Testis (tissue), 3 donors: ENCODE data around the gene MCC. TPM values are rescaled to one million over a fixed set of nuclear protein-coding genes. Genes with fewer than 3 reads are reported as not detected.

Experiments used
- DNase-seq: peaks from one replicate; pipeline ENCODE4 v3.0.0-alpha.2; 2019
- H3K27ac ChIP-seq, 2 donors: fragments of 200-600 bp; sonication (generic); one replicate each; pipeline ENCODE4 v1.5.1; 2019
- H3K27me3 ChIP-seq: fragments of 200-600 bp; sonication (generic); one replicate; pipeline ENCODE4 v1.5.1; 2019
- H3K36me3 ChIP-seq: fragments of 200-600 bp; sonication (generic); one replicate; pipeline ENCODE4 v1.5.1; 2017; ENCODE audit warnings: low read depth; ENCODE audit errors: missing control alignments
- H3K4me1 ChIP-seq: fragments of 200-600 bp; sonication (generic); one replicate; pipeline ENCODE4 v1.5.1; 2019
- H3K4me3 ChIP-seq, 2 donors: fragments of 200-600 bp; sonication (generic); one replicate each; pipeline ENCODE4 v1.5.1; 2017 to 2019
- H3K9me3 ChIP-seq: fragments of 200-600 bp; sonication (generic); one replicate; pipeline ENCODE4 v1.5.1; 2017
- POLR2A ChIP-seq: fragments of 450-650 bp; IDR thresholded peaks from one replicate; pipeline ENCODE4 v1.6.1; 2017; ENCODE audit warnings: antibody characterized with exemption, mild to moderate bottlenecking, moderate library complexity
- WGBS, 2 donors: methylation state at CpG; one replicate each; pipeline ENCODE4 v1.1.5; 2018; 5-methylcytosine and 5-hydroxymethylcytosine counted together
- intact Hi-C: fragments of 100-400 bp; cut with DNase I; formaldehyde crosslinking; loops from one replicate; pipeline ENCODE4 v1.15.1; 2023; ENCODE audit warnings: low total_unique reads
- polyA plus RNA-seq: library from polyadenylated mRNA; stranded (reverse); fragments of 350-450 nt; fragmentation: Illumina TruSeq; extraction: RNeasy Lipid Tissue Mini Kit (QIAGEN cat#74804); gene quantifications from one replicate; pipeline ENCODE4 v1.2.3, GENCODE V29; 2014; ENCODE audit warnings: low read depth, low replicate concordance; ENCODE audit not compliant: insufficient read depth
- total RNA-seq, 2 donors: library from RNA; depleted of rRNA; stranded (reverse); fragments of >200 nt; gene quantifications; one replicate each; pipeline ENCODE4 v1.2.3, GENCODE V29; 2016
- TF ChIP-seq, protein P1 (sequence below), 3 experiments: fragments of 450-650 bp in 2 of 3; fragments of 200-600 bp in 1 of 3; sonication (generic) in 1 of 3; IDR thresholded peaks; one replicate each; pipeline ENCODE4 v1.5.1; 2016 to 2019; ENCODE audit warnings: antibody characterized with exemption in 3 of 3, mild to moderate bottlenecking in 2 of 3, moderate library complexity in 1 of 3

The MCC gene
- total and polyA plus RNA-seq, 3 donors from 2014 or later: 7.1 to 23.7 (median 21.4) TPM

DNA sequence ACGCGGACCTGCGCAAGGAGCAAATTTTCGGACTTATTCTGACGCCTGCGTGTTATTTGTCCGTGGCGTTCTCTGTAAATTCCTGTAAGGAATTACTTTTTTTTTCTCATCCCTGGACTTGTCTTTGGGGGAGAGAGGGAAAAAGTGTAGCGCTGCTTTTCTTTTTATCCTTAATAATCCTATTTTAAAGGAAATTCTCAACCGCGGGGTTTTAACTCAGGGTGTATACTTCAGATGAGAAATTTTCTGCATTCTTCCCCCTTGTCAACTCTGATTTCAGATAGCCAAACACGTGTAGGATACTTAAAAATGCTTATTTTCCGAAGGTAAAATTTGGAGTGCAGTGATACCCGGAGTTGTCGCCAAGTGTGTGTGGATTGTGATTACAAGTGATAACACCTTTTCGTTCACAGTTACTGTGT, 510.8 kb downstream of the MCC start:
- intact Hi-C loops: no loop called here
- DNase-seq: no peak

DNA sequence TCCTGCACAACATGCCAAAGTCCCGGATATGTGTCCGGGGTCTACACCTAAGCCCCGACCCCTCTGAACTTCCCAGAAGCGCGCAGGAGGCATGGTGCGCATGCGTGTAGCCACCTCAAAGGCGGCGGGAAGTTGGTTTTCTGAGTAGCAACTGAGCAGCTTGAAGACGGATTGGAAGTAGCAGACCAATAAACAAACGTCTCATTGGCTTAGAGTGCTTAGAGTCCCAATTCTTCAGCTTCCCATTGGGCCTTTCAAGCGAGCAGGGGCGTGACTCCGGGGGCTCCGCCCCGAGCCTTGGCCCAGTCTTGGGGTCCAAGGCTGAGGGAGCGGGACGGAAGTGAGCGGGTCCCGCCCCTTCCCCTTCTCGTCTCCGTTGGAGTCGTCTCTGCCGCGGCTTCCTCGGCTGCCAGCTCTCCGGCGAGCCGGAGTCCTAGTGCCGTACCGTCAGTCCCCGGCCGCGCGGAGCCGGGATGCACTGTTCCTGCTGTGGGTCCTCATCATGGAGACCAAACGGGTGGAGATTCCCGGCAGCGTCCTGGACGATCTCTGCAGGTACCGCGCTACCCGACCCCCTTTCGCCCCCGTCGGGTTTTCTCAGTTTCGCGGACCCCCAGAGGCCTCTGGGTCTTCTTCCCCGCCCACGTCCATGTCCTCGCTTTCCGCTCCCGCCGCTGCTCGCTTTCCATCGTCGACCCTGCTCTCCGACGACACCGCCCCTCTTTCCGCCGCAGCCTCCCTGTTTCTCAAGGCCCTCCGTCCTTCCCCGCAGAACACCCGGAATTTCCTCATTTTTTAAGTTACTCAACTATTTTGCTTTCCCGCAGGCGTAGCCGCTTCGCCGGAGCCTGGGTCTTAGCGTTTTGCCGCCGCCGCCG, 511.6 kb downstream of the MCC start, which contains the start of gene DCP2:
Gene DCP2, plus strand, starts transcription at position 367 of the 878 bp plus-strand sequence. Its CDS starts 136 bp downstream, at position 503.
- H3K27me3 ChIP-seq: no peaks in the 10 kb centered on the region
- H3K36me3 ChIP-seq: no peaks in the 10 kb centered on the region
- peaks cover 6% of the 10 kb centered on the region for H3K4me1 ChIP-seq
- no peaks in the 10 kb centered on the region for H3K9me3 ChIP-seq
- 0 to 1% methylated on average over 43 to 74 of the region's 75 CpGs for WGBS, 2 donors
- intact Hi-C loops: no loop called here
- peak within 1 kb of the TSS; percentile 88 to 90 for H3K27ac ChIP-seq
- DNase-seq: peak; percentile 97
- H3K4me3 ChIP-seq: peak within 1 kb of the TSS; percentile 83 to 85
- TF ChIP-seq, protein P1, sequence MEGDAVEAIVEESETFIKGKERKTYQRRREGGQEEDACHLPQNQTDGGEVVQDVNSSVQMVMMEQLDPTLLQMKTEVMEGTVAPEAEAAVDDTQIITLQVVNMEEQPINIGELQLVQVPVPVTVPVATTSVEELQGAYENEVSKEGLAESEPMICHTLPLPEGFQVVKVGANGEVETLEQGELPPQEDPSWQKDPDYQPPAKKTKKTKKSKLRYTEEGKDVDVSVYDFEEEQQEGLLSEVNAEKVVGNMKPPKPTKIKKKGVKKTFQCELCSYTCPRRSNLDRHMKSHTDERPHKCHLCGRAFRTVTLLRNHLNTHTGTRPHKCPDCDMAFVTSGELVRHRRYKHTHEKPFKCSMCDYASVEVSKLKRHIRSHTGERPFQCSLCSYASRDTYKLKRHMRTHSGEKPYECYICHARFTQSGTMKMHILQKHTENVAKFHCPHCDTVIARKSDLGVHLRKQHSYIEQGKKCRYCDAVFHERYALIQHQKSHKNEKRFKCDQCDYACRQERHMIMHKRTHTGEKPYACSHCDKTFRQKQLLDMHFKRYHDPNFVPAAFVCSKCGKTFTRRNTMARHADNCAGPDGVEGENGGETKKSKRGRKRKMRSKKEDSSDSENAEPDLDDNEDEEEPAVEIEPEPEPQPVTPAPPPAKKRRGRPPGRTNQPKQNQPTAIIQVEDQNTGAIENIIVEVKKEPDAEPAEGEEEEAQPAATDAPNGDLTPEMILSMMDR (IDR thresholded peaks at IDR 0.05): no peak
- TF ChIP-seq POLR2A: no peak

More for the DNA sequence above, 510.8 kb downstream of the MCC start:
- Histone ChIP-seq H3K36me3 (no peaks in the 10 kb centered on the region), H3K4me1 (peaks cover 6% of the 10 kb centered on the region), H3K9me3 (no peaks in the 10 kb centered on the region), H3K27me3 (no peaks in the 10 kb centered on the region), H3K27ac (peak overlapping the region; percentile 88 to 90), H3K4me3 (peak overlapping the region; percentile 83 to 85)
- TF ChIP-seq, protein P1 (IDR thresholded peaks at IDR 0.05): no peak
- no peak for TF ChIP-seq POLR2A
- WGBS, 2 donors: 0% methylated on average over 16 of the region's 16 CpGs

DNA sequence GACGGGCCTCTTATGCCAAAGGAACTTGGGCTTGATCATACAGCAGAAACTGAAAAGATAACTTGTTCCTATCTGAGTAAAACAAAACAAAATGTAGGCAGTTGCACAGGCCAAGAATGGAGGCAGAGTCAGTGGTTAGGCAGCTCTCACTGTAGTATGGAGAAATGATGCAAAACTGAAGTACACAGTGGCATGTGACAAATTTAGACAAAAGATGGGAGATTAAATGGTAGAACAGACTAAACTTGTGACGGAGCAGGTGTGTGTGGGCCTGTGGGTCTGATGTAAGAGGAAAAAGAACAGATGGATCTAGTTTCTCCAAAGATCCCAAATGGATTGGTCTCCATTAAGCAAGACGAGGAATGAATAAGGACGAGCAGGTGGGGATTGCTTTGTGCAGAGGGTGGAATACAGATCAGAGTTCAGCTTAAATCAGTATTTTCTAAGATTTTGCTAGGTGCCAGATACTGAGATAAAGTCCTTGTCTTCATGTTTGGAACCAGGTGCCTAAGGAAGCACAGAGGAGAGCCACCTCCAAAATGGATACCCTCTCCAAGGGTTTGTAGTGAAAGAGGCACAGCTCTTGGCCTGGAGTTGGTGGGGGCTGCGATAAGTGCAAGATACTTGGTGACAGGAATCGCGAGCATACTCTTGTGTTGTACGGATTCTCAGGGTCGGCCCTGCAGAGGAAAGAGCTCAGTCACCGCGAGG, 512.4 kb downstream of the MCC start:
- no peak for DNase-seq
- 14 to 27% methylated on average over 10 to 11 of the region's 11 CpGs for WGBS, 2 donors
- H3K9me3 ChIP-seq: no peaks in the 10 kb centered on the region
- peaks cover 6% of the 10 kb centered on the region for H3K4me1 ChIP-seq
- H3K27me3 ChIP-seq: no peaks in the 10 kb centered on the region
- no peak for TF ChIP-seq POLR2A
- TF ChIP-seq, protein P1 (IDR thresholded peaks at IDR 0.05): no peak
- H3K4me3 ChIP-seq: peak overlapping the region; percentile 83 to 85
- peak overlapping the region; percentile 88 to 90 for H3K27ac ChIP-seq
- intact Hi-C loops: no loop called here
- no peaks in the 10 kb centered on the region for H3K36me3 ChIP-seq

DNA sequence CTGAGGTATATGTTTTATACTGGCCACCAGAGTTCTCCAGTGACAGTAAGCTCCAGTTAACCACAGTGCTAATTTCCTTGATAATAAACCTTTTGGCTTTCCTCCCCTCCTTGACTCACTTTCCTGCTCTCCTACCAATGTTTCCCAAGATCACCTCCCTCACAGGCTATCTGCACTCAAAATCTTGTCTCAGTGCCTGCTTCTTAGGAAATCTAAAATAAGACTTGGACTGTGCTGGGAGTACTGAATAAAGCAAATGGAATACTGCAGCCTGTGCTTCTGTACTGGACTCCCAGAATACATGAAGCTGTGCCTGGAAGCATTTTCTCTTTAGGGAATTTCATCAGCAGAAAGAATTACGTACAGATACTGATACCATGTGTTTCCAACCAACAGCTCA, 513.4 kb downstream of the MCC start:
- intact Hi-C loops: no loop called here
- no peak for DNase-seq
- no peak for TF ChIP-seq POLR2A
- TF ChIP-seq, protein P1 (IDR thresholded peaks at IDR 0.05): no peak
- H3K36me3 ChIP-seq: no peaks in the 10 kb centered on the region
- H3K27me3 ChIP-seq: no peaks in the 10 kb centered on the region
- 67 to 77% methylated on average over 1 of the region's 1 CpG for WGBS, 2 donors
- peaks cover 6% of the 10 kb centered on the region for H3K4me1 ChIP-seq
- H3K4me3 ChIP-seq: no peak overlapping the region
- no peaks in the 10 kb centered on the region for H3K9me3 ChIP-seq
- no peak overlapping the region for H3K27ac ChIP-seq
